ENCODE measurements around the gene SAV1. TPM values are rescaled to one million over a fixed set of nuclear protein-coding genes. Genes with fewer than 3 reads are reported as not detected.

Gene SAV1
- total and polyA plus RNA-seq, 2 of the 13 experiments (the other 11 are each of a cell fraction or from before 2014, with no cell fraction given), result 7.3 to 8.2 TPM

DNA sequence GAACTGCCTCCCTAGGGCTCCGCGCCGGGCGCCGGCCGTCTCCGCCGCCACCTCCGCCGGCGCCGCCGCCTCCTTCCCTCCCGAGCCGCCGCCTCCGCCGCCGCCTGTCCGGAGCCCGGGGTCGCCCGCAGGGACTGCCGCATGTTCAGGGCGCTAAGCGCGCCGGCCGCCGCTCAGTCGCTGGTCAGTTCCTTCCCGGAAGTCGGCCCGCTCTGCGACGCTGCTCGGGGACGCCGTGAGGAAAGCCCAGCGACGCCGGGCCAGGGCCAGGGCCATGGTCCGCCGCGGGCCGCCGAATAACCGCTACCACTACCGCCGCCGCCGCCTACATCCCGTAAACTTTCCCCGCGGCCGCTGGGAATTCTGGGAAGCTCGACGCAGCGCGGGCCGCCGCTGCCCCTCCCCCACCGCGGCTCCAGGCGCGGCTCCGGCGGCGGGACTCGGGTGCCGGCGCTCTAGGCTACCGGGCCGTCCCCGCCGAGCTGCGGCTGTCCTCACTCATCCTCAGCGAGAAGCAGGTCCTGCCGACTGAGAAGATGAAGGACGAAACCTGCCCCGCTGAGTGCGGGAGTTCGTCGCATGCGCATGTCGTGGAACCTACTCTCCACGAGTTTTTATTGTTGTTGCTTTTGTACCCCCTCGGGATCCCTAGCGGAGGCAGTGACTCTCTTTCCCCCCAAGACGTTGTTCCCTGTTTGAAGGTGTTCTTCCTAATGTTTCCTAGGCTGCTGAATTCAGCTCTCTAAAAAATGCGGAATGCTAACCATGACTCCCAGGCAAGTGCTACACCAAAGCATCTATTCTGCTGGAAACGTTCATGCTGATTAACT lies at the start of gene SAV1 (continued):
- no peak; the same call in 1 of the 2 replicates for TF ChIP-seq HCFC1 (IDR thresholded peaks at IDR 0.05; ENCODE audit: low read depth, low read length)
- TF ChIP-seq, protein P1, sequence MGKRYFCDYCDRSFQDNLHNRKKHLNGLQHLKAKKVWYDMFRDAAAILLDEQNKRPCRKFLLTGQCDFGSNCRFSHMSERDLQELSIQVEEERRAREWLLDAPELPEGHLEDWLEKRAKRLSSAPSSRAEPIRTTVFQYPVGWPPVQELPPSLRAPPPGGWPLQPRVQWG (CRISPR knock-in tag; IDR thresholded peaks at IDR 0.05; ENCODE audit: borderline replicate concordance, low read depth), result no peak
- 0 out of 2 replicates have a peak, but pooled peaks have one; percentile 65 for TF ChIP-seq NFIC (IDR thresholded peaks at IDR 0.05; ENCODE audit: low read length)
- TF ChIP-seq, protein P2, sequence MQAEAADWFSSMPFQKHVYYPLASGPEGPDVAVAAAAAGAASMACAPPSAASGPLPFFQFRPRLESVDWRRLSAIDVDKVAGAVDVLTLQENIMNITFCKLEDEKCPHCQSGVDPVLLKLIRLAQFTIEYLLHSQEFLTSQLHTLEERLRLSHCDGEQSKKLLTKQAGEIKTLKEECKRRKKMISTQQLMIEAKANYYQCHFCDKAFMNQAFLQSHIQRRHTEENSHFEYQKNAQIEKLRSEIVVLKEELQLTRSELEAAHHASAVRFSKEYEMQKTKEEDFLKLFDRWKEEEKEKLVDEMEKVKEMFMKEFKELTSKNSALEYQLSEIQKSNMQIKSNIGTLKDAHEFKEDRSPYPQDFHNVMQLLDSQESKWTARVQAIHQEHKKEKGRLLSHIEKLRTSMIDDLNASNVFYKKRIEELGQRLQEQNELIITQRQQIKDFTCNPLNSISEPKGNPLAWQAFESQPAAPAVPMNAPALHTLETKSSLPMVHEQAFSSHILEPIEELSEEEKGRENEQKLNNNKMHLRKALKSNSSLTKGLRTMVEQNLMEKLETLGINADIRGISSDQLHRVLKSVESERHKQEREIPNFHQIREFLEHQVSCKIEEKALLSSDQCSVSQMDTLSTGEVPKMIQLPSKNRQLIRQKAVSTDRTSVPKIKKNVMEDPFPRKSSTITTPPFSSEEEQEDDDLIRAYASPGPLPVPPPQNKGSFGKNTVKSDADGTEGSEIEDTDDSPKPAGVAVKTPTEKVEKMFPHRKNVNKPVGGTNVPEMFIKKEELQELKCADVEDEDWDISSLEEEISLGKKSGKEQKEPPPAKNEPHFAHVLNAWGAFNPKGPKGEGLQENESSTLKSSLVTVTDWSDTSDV (CRISPR knock-in tag; IDR thresholded peaks at IDR 0.05), result no peak
- TF ChIP-seq, protein P3, sequence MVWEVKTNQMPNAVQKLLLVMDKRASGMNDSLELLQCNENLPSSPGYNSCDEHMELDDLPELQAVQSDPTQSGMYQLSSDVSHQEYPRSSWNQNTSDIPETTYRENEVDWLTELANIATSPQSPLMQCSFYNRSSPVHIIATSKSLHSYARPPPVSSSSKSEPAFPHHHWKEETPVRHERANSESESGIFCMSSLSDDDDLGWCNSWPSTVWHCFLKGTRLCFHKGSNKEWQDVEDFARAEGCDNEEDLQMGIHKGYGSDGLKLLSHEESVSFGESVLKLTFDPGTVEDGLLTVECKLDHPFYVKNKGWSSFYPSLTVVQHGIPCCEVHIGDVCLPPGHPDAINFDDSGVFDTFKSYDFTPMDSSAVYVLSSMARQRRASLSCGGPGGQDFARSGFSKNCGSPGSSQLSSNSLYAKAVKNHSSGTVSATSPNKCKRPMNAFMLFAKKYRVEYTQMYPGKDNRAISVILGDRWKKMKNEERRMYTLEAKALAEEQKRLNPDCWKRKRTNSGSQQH (CRISPR knock-in tag; IDR thresholded peaks at IDR 0.05; ENCODE audit: low read depth), result 0 out of 2 replicates have a peak, but pooled peaks have one; percentile 23
- no peak for TF ChIP-seq ZNF678 (CRISPR knock-in tag; IDR thresholded peaks at IDR 0.05)
- no peak for TF ChIP-seq SRSF4 (IDR thresholded peaks at IDR 0.05; ENCODE audit: low read depth, low read length, poor library complexity, severe bottlenecking)
- TF ChIP-seq SMAD1 (CRISPR knock-in tag; IDR thresholded peaks at IDR 0.05; ENCODE audit: borderline replicate concordance, low read depth), result no peak; the same call in 1 of the 2 replicates
- peak; percentile 70; the same call in 1 of the 2 replicates for TF ChIP-seq ZNF251 (CRISPR knock-in tag; IDR thresholded peaks at IDR 0.05)
- TF ChIP-seq TP53 (CRISPR knock-in tag; conservative IDR thresholded peaks at IDR 0.05), result no peak
- TF ChIP-seq NR2F6 (IDR thresholded peaks at IDR 0.05), result no peak
- no peak for TF ChIP-seq NR2F6 (CRISPR knock-in tag; IDR thresholded peaks at IDR 0.05)
- no peak for TF ChIP-seq HOXA9 (CRISPR knock-in tag; IDR thresholded peaks at IDR 0.05; ENCODE audit: borderline replicate concordance)
- TF ChIP-seq, protein P4, sequence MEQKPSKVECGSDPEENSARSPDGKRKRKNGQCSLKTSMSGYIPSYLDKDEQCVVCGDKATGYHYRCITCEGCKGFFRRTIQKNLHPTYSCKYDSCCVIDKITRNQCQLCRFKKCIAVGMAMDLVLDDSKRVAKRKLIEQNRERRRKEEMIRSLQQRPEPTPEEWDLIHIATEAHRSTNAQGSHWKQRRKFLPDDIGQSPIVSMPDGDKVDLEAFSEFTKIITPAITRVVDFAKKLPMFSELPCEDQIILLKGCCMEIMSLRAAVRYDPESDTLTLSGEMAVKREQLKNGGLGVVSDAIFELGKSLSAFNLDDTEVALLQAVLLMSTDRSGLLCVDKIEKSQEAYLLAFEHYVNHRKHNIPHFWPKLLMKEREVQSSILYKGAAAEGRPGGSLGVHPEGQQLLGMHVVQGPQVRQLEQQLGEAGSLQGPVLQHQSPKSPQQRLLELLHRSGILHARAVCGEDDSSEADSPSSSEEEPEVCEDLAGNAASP (CRISPR knock-in tag; IDR thresholded peaks at IDR 0.05; ENCODE audit: borderline replicate concordance), result 0 out of 2 replicates have a peak, but pooled peaks have one; percentile 11
- peak; percentile 84 for TF ChIP-seq ARNT2 (CRISPR knock-in tag; IDR thresholded peaks at IDR 0.05; ENCODE audit: low read depth)
- TF ChIP-seq REXO4 (CRISPR knock-in tag; IDR thresholded peaks at IDR 0.05; ENCODE audit: borderline replicate concordance), result no peak
- TF ChIP-seq RBM39 (IDR thresholded peaks at IDR 0.05; ENCODE audit: low read depth, low read length, poor library complexity, severe bottlenecking), result peak; percentile 98
